K562 (cell line): ENCODE measurements around the gene MME. TPM values are rescaled to one million over a fixed set of nuclear protein-coding genes. Genes with fewer than 3 reads are reported as not detected.

Source experiments
- ASH1L ChIP-seq: fragments of 450-650 bp; IDR thresholded peaks from 2 replicates; pipeline ENCODE4 v1.6.1; 2018; ENCODE audit warnings: borderline replicate concordance, mild to moderate bottlenecking, low read depth; ENCODE audit not compliant: partially characterized antibody
- MED1 ChIP-seq: sonication (generic); formaldehyde crosslinking; IDR thresholded peaks from 2 replicates; pipeline ENCODE4 v1.8.1; 2023; ENCODE audit warnings: missing genetic modification reagents, borderline replicate concordance
- POLR3A ChIP-seq: IDR thresholded peaks from 2 replicates; pipeline ENCODE4 v1.6.1; 2011; ENCODE audit warnings: borderline replicate concordance, mild to moderate bottlenecking, moderate library complexity; ENCODE audit not compliant: insufficient read length, insufficient read depth; ENCODE audit errors: extremely low read depth
- TFAM ChIP-seq: fragments of 250-450 bp; sonication (Bioruptor Pico); conservative IDR thresholded peaks from 2 replicates; pipeline ENCODE4 v1.5.0; 2021; ENCODE audit warnings: mild to moderate bottlenecking, moderate library complexity
- ZNF766 ChIP-seq: fragments of 200-800 bp; sonication (Bioruptor generic); conservative IDR thresholded peaks from 2 replicates; pipeline ENCODE4 v1.6.1; 2016; ENCODE audit warnings: missing genetic modification characterization, missing compliant biosample characterization
- polyA plus RNA-seq, 8 experiments: library from polyadenylated mRNA; depleted of rRNA in 4 of 8; stranded (reverse) in 5 of 8; unstranded in 3 of 8; fragments of >200 nt; fragmentation: Nextera tagmentation in 2 of 8; fragmentation: Illumina TruSeq in 1 of 8; extraction: Ambion mirVana in 2 of 8; extraction: Trizol in 1 of 8; gene quantifications; 2 replicates each; pipeline versions ENCODE4 v1.2.1 to v1.2.3, GENCODE V29; 2011 to 2014; ENCODE audit warnings: inconsistent platforms in 1 of 8, missing spikeins in 1 of 8
- total RNA-seq, 7 experiments: library from RNA; depleted of rRNA in 6 of 7; stranded (reverse); fragments of >200 nt in 6 of 7; fragmentation: Illumina TruSeq in 2 of 7; extraction: Trizol in 2 of 7; gene quantifications; 2 replicates each; pipeline versions ENCODE4 v1.2.1 to v1.2.3, GENCODE V29; 2011 to 2021; ENCODE audit warnings: low replicate concordance in 1 of 7
- TF ChIP-seq, protein P1 (sequence below): fragments of 450-650 bp; IDR thresholded peaks from 2 replicates; pipeline ENCODE4 v1.7.1; 2018; ENCODE audit warnings: mild to moderate bottlenecking, low read depth; ENCODE audit not compliant: partially characterized antibody
- TF ChIP-seq, protein P2 (sequence below): IDR thresholded peaks from 2 replicates; pipeline ENCODE4 v1.6.1; 2014; ENCODE audit warnings: antibody characterized with exemption
- TF ChIP-seq, protein P3 (sequence below): fragments of 200-800 bp; sonication (Bioruptor generic); IDR thresholded peaks from 2 replicates; pipeline ENCODE4 v1.6.1; 2017; ENCODE audit warnings: missing genetic modification characterization, missing compliant biosample characterization
- TF ChIP-seq, protein P4 (sequence below): fragments of 450-650 bp; formaldehyde crosslinking; conservative IDR thresholded peaks from 2 replicates; pipeline ENCODE4 v1.4.0; 2022; ENCODE audit warnings: mild to moderate bottlenecking, missing genetic modification characterization
- TF ChIP-seq, protein P5 (sequence below), 2 experiments: fragments of 450-650 bp in 1 of 2; sonication (generic) in 1 of 2; formaldehyde crosslinking in 1 of 2; IDR thresholded peaks; 2 replicates each; pipeline versions ENCODE4 v1.7.1 to v1.9.0; 2016 to 2022; ENCODE audit warnings: inconsistent platforms in 1 of 2, mild to moderate bottlenecking in 1 of 2, missing genetic modification reagents in 1 of 2

MME gene
- total and polyA plus RNA-seq, 9 of the 15 experiments (the other 6 are each of a cell fraction or from before 2014, with no cell fraction given), result 0.80 to 8.6 (median 2.5) TPM

DNA sequence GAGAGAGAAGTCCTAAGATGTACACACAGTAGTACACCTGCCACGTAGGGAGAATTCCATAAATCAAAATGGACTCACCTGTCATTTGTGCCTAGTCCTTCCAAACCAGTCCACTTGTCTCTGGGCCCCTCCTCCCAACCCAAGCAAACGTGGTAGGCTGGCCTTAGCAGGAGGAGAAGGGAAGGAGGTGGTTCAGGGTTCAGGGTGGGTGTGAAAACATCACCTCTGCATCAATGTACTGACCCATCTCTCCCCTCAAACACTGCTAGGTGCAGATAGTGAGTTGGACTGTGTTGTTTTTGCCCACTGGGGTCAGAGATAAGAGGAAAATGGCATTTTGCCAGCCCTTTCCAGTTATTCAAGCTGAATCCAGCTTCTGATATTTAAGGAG, 99.3 kb downstream of the MME start (continued):
- TF ChIP-seq, protein P1, sequence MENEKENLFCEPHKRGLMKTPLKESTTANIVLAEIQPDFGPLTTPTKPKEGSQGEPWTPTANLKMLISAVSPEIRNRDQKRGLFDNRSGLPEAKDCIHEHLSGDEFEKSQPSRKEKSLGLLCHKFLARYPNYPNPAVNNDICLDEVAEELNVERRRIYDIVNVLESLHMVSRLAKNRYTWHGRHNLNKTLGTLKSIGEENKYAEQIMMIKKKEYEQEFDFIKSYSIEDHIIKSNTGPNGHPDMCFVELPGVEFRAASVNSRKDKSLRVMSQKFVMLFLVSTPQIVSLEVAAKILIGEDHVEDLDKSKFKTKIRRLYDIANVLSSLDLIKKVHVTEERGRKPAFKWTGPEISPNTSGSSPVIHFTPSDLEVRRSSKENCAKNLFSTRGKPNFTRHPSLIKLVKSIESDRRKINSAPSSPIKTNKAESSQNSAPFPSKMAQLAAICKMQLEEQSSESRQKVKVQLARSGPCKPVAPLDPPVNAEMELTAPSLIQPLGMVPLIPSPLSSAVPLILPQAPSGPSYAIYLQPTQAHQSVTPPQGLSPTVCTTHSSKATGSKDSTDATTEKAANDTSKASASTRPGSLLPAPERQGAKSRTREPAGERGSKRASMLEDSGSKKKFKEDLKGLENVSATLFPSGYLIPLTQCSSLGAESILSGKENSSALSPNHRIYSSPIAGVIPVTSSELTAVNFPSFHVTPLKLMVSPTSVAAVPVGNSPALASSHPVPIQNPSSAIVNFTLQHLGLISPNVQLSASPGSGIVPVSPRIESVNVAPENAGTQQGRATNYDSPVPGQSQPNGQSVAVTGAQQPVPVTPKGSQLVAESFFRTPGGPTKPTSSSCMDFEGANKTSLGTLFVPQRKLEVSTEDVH, result no peak
- TF ChIP-seq ASH1L (no peak), ZNF766 (CRISPR knock-in tag) (no peak), MED1 (CRISPR knock-in tag) (no peak), POLR3A (no peak), TFAM (CRISPR knock-in tag) (no peak)
- TF ChIP-seq, protein P2, sequence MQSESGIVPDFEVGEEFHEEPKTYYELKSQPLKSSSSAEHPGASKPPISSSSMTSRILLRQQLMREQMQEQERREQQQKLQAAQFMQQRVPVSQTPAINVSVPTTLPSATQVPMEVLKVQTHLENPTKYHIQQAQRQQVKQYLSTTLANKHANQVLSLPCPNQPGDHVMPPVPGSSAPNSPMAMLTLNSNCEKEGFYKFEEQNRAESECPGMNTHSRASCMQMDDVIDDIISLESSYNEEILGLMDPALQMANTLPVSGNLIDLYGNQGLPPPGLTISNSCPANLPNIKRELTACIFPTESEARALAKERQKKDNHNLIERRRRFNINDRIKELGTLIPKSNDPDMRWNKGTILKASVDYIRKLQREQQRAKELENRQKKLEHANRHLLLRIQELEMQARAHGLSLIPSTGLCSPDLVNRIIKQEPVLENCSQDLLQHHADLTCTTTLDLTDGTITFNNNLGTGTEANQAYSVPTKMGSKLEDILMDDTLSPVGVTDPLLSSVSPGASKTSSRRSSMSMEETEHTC, result no peak
- TF ChIP-seq, protein P3, sequence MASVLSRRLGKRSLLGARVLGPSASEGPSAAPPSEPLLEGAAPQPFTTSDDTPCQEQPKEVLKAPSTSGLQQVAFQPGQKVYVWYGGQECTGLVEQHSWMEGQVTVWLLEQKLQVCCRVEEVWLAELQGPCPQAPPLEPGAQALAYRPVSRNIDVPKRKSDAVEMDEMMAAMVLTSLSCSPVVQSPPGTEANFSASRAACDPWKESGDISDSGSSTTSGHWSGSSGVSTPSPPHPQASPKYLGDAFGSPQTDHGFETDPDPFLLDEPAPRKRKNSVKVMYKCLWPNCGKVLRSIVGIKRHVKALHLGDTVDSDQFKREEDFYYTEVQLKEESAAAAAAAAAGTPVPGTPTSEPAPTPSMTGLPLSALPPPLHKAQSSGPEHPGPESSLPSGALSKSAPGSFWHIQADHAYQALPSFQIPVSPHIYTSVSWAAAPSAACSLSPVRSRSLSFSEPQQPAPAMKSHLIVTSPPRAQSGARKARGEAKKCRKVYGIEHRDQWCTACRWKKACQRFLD (CRISPR knock-in tag), result no peak
- TF ChIP-seq, protein P4, sequence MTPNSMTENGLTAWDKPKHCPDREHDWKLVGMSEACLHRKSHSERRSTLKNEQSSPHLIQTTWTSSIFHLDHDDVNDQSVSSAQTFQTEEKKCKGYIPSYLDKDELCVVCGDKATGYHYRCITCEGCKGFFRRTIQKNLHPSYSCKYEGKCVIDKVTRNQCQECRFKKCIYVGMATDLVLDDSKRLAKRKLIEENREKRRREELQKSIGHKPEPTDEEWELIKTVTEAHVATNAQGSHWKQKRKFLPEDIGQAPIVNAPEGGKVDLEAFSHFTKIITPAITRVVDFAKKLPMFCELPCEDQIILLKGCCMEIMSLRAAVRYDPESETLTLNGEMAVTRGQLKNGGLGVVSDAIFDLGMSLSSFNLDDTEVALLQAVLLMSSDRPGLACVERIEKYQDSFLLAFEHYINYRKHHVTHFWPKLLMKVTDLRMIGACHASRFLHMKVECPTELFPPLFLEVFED (CRISPR knock-in tag), result no peak; the same call in 1 of the 2 replicates
- TF ChIP-seq, protein P5, sequence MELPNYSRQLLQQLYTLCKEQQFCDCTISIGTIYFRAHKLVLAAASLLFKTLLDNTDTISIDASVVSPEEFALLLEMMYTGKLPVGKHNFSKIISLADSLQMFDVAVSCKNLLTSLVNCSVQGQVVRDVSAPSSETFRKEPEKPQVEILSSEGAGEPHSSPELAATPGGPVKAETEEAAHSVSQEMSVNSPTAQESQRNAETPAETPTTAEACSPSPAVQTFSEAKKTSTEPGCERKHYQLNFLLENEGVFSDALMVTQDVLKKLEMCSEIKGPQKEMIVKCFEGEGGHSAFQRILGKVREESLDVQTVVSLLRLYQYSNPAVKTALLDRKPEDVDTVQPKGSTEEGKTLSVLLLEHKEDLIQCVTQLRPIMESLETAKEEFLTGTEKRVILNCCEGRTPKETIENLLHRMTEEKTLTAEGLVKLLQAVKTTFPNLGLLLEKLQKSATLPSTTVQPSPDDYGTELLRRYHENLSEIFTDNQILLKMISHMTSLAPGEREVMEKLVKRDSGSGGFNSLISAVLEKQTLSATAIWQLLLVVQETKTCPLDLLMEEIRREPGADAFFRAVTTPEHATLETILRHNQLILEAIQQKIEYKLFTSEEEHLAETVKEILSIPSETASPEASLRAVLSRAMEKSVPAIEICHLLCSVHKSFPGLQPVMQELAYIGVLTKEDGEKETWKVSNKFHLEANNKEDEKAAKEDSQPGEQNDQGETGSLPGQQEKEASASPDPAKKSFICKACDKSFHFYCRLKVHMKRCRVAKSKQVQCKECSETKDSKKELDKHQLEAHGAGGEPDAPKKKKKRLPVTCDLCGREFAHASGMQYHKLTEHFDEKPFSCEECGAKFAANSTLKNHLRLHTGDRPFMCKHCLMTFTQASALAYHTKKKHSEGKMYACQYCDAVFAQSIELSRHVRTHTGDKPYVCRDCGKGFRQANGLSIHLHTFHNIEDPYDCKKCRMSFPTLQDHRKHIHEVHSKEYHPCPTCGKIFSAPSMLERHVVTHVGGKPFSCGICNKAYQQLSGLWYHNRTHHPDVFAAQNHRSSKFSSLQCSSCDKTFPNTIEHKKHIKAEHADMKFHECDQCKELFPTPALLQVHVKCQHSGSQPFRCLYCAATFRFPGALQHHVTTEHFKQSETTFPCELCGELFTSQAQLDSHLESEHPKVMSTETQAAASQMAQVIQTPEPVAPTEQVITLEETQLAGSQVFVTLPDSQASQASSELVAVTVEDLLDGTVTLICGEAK (IDR thresholded peaks at IDR 0.05), result no peak
- TF ChIP-seq, protein P5 (CRISPR knock-in tag; IDR thresholded peaks at IDR 0.05), result no peak
